ENCODE measurements around the gene INHA.

The INHA gene

GRCh38 chr2:219561179-219562048, 10.7 kb upstream of the INHA start:
- Histone ChIP-seq H3K36me3 (replicated peaks; ENCODE audit: insufficient read depth, low read length) (no peaks in the 10 kb centered on the region), H3K4me1 (ENCODE audit: low read length) (no peaks in the 10 kb centered on the region), H3K27me3 (replicated peaks; ENCODE audit: insufficient read depth, low read length) (peaks cover 97% of the 10 kb centered on the region), H3K9me3 (replicated peaks; ENCODE audit: insufficient read depth, low read length) (no peaks in the 10 kb centered on the region), H3K79me2 (ENCODE audit: low read length) (no peaks in the 10 kb centered on the region), H2AFZ (ENCODE audit: low read length) (no peak overlapping the region), H3K9ac (ENCODE audit: low read length) (no peak overlapping the region), H3K4me3 (ENCODE audit: low read length) (no peak overlapping the region), H3K27ac (ENCODE audit: low read length) (no peak overlapping the region), H3K9me2 (replicated peaks; ENCODE audit: insufficient read depth, low read length) (no peaks in the 10 kb centered on the region), H4K20me1 (ENCODE audit: insufficient read depth, low read length) (no peaks in the 10 kb centered on the region), H3K4me2 (ENCODE audit: low read depth, low read length) (no peak overlapping the region), H3F3A (ENCODE audit: insufficient read depth, low read length) (no peaks in the 10 kb centered on the region)
- no peak for TF ChIP-seq EZH2 (optimal IDR thresholded peaks at IDR 0.05; ENCODE audit: low read depth, low read length)
- TF ChIP-seq CTCF (IDR thresholded peaks at IDR 0.05; ENCODE audit: low read length): no peak
- no peak for TF ChIP-seq EZH2phosphoT487 (IDR thresholded peaks at IDR 0.05; ENCODE audit: low read length)
- no peak for DNase-seq

GRCh38 chr2:219562049-219563020, 9.8 kb upstream of the INHA start:
- H4K20me1 ChIP-seq (ENCODE audit: insufficient read depth, low read length): no peaks in the 10 kb centered on the region

GRCh38 chr2:219563271-219563928, 8.7 kb upstream of the INHA start:
- no peaks in the 10 kb centered on the region for H3F3A ChIP-seq (ENCODE audit: insufficient read depth, low read length)
- TF ChIP-seq EZH2 (optimal IDR thresholded peaks at IDR 0.05; ENCODE audit: low read depth, low read length) (no peak), EZH2phosphoT487 (IDR thresholded peaks at IDR 0.05; ENCODE audit: low read length) (no peak), CTCF (IDR thresholded peaks at IDR 0.05; ENCODE audit: low read length) (no peak)
- H3K9ac ChIP-seq (ENCODE audit: low read length): no peak overlapping the region
- peaks cover 97% of the 10 kb centered on the region for H3K27me3 ChIP-seq (replicated peaks; ENCODE audit: insufficient read depth, low read length)
- no peak overlapping the region for H3K4me2 ChIP-seq (ENCODE audit: low read depth, low read length)
- H4K20me1 ChIP-seq (ENCODE audit: insufficient read depth, low read length): no peaks in the 10 kb centered on the region
- no peak overlapping the region for H3K27ac ChIP-seq (ENCODE audit: low read length)
- no peak overlapping the region for H2AFZ ChIP-seq (ENCODE audit: low read length)
- no peaks in the 10 kb centered on the region for H3K36me3 ChIP-seq (replicated peaks; ENCODE audit: insufficient read depth, low read length)
- DNase-seq: no peak
- no peaks in the 10 kb centered on the region for H3K9me3 ChIP-seq (replicated peaks; ENCODE audit: insufficient read depth, low read length)
- H3K4me1 ChIP-seq (ENCODE audit: low read length): no peaks in the 10 kb centered on the region
- H3K79me2 ChIP-seq (ENCODE audit: low read length): no peaks in the 10 kb centered on the region
- H3K4me3 ChIP-seq (ENCODE audit: low read length): no peak overlapping the region
- no peaks in the 10 kb centered on the region for H3K9me2 ChIP-seq (replicated peaks; ENCODE audit: insufficient read depth, low read length)

More at GRCh38 chr2:219562049-219563020, 9.8 kb upstream of the INHA start:
- Histone ChIP-seq H3K27me3 (replicated peaks; ENCODE audit: insufficient read depth, low read length) (peaks cover 97% of the 10 kb centered on the region), H3K9me3 (replicated peaks; ENCODE audit: insufficient read depth, low read length) (no peaks in the 10 kb centered on the region), H3F3A (ENCODE audit: insufficient read depth, low read length) (no peaks in the 10 kb centered on the region), H3K4me3 (ENCODE audit: low read length) (no peak overlapping the region), H3K36me3 (replicated peaks; ENCODE audit: insufficient read depth, low read length) (no peaks in the 10 kb centered on the region), H3K79me2 (ENCODE audit: low read length) (no peaks in the 10 kb centered on the region), H2AFZ (ENCODE audit: low read length) (no peak overlapping the region), H3K9me2 (replicated peaks; ENCODE audit: insufficient read depth, low read length) (no peaks in the 10 kb centered on the region), H3K9ac (ENCODE audit: low read length) (no peak overlapping the region), H3K4me2 (ENCODE audit: low read depth, low read length) (no peak overlapping the region), H3K27ac (ENCODE audit: low read length) (no peak overlapping the region), H3K4me1 (ENCODE audit: low read length) (no peaks in the 10 kb centered on the region)
- no peak for TF ChIP-seq CTCF (IDR thresholded peaks at IDR 0.05; ENCODE audit: low read length)
- DNase-seq: no peak
